K562 (cell line): ENCODE data around the gene CD2. TPM values are rescaled to one million over a fixed set of nuclear protein-coding genes. Genes with fewer than 3 reads are reported as not detected.

Source experiments
- ARNT ChIP-seq, 2 experiments: fragments of 450-650 bp; IDR thresholded peaks; 2 replicates each; pipeline ENCODE4 v1.6.1; 2016; ENCODE audit warnings: mild to moderate bottlenecking in 1 of 2
- FIP1L1 ChIP-seq: fragments of 200-400 bp; formaldehyde crosslinking; IDR thresholded peaks from 2 replicates; pipeline ENCODE4 v1.6.1; 2018; ENCODE audit warnings: mild to moderate bottlenecking, low read depth, low read length; ENCODE audit not compliant: poor library complexity, severe bottlenecking
- HDAC8 ChIP-seq: fragments of 450-650 bp; IDR thresholded peaks from 2 replicates; pipeline ENCODE4 v1.6.1; 2016; ENCODE audit warnings: mild to moderate bottlenecking, missing genetic modification characterization, moderate library complexity, missing compliant biosample characterization
- HEY1 ChIP-seq: fragments of 250-450 bp; sonication (Bioruptor Pico); IDR thresholded peaks from 2 replicates; pipeline ENCODE4 v1.5.0; 2020; ENCODE audit warnings: mild to moderate bottlenecking, moderate library complexity, borderline replicate concordance
- HMG20B ChIP-seq: fragments of 250-450 bp; sonication (Bioruptor Pico); IDR thresholded peaks from 2 replicates; pipeline ENCODE4 v1.5.0; 2021; ENCODE audit warnings: mild to moderate bottlenecking
- IFI16 ChIP-seq: fragments of 250-450 bp; sonication (Bioruptor Pico); IDR thresholded peaks from 2 replicates; pipeline ENCODE4 v2.1.2; 2022; ENCODE audit warnings: mild to moderate bottlenecking, inconsistent platforms
- JUND ChIP-seq, 2 experiments: IDR thresholded peaks; 2 replicates in 1 of 2; 3 replicates in 1 of 2; pipeline ENCODE4 v1.6.1; 2011; ENCODE audit warnings: borderline replicate concordance in 2 of 2, low read depth in 2 of 2, low read length in 2 of 2, improper control_type of control experiment in 1 of 2, missing biosample characterization in 1 of 2, missing genetic modification characterization in 1 of 2, missing genetic modification reagents in 1 of 2
- MTA1 ChIP-seq: fragments of 450-650 bp; IDR thresholded peaks from 2 replicates; pipeline ENCODE4 v1.6.1; 2017; ENCODE audit warnings: borderline replicate concordance
- MYBL2 ChIP-seq, 2 experiments: fragments of 450-650 bp in 1 of 2; sonication (generic) in 1 of 2; formaldehyde crosslinking in 1 of 2; IDR thresholded peaks; 2 replicates each; pipeline versions ENCODE4 v1.6.1 to v1.8.1; 2017 to 2022; ENCODE audit warnings: borderline replicate concordance in 1 of 2, inconsistent platforms in 1 of 2, low read depth in 1 of 2, mild to moderate bottlenecking in 1 of 2, missing genetic modification reagents in 1 of 2, moderate library complexity in 1 of 2
- PTTG1 ChIP-seq: fragments of 450-650 bp; IDR thresholded peaks from 2 replicates; pipeline ENCODE4 v1.6.1; 2016; ENCODE audit warnings: low read depth, mild to moderate bottlenecking, missing genetic modification characterization, missing compliant biosample characterization
- RBM22 ChIP-seq: fragments of 200-400 bp; formaldehyde crosslinking; IDR thresholded peaks from 2 replicates; pipeline ENCODE4 v1.6.1; 2018; ENCODE audit warnings: low read length, low read depth; ENCODE audit not compliant: poor library complexity, severe bottlenecking
- SMC3 ChIP-seq: conservative IDR thresholded peaks from 2 replicates; pipeline ENCODE4 v1.6.1; 2011; ENCODE audit warnings: low read depth, low read length, improper control_type of control experiment; ENCODE audit not compliant: insufficient read depth
- TCF7 ChIP-seq: sonication (generic); IDR thresholded peaks from 2 replicates; pipeline ENCODE4 v1.6.1; 2016; ENCODE audit warnings: antibody characterized with exemption, borderline replicate concordance
- ZNF121 ChIP-seq: sonication (generic); formaldehyde crosslinking; conservative IDR thresholded peaks from 2 replicates; pipeline ENCODE4 v1.8.0; 2022; ENCODE audit warnings: missing genetic modification reagents
- ZNF124 ChIP-seq: sonication (generic); formaldehyde crosslinking; IDR thresholded peaks from 2 replicates; pipeline ENCODE4 v1.8.1; 2022; ENCODE audit warnings: missing genetic modification reagents
- ZNF263 ChIP-seq: sonication (generic); formaldehyde crosslinking; IDR thresholded peaks from 2 replicates; pipeline ENCODE4 v1.8.0; 2022; ENCODE audit warnings: mild to moderate bottlenecking, missing genetic modification reagents, borderline replicate concordance
- ZNF324 ChIP-seq: fragments of 250-450 bp; sonication (Bioruptor Pico); IDR thresholded peaks from 2 replicates; pipeline ENCODE4 v1.4.0; 2020; ENCODE audit warnings: mild to moderate bottlenecking
- ZNF431 ChIP-seq: sonication (generic); formaldehyde crosslinking; IDR thresholded peaks from 2 replicates; pipeline ENCODE4 v1.8.0; 2022; ENCODE audit warnings: mild to moderate bottlenecking, missing genetic modification reagents
- ZNF785 ChIP-seq: fragments of 250-450 bp; sonication (Bioruptor Pico); IDR thresholded peaks from 2 replicates; pipeline ENCODE4 v1.4.0; 2020; ENCODE audit warnings: mild to moderate bottlenecking
- polyA plus RNA-seq, 8 experiments: library from polyadenylated mRNA; depleted of rRNA in 4 of 8; stranded (reverse) in 5 of 8; unstranded in 3 of 8; fragments of >200 nt; fragmentation: Nextera tagmentation in 2 of 8; fragmentation: Illumina TruSeq in 1 of 8; extraction: Ambion mirVana in 2 of 8; extraction: Trizol in 1 of 8; gene quantifications; 2 replicates each; pipeline versions ENCODE4 v1.2.1 to v1.2.3, GENCODE V29; 2011 to 2014; ENCODE audit warnings: inconsistent platforms in 1 of 8, missing spikeins in 1 of 8
- total RNA-seq, 7 experiments: library from RNA; depleted of rRNA in 6 of 7; stranded (reverse); fragments of >200 nt in 6 of 7; fragmentation: Illumina TruSeq in 2 of 7; extraction: Trizol in 2 of 7; gene quantifications; 2 replicates each; pipeline versions ENCODE4 v1.2.1 to v1.2.3, GENCODE V29; 2011 to 2021; ENCODE audit warnings: low replicate concordance in 1 of 7
- TF ChIP-seq, protein P1 (sequence below): IDR thresholded peaks from 2 replicates; pipeline ENCODE4 v1.6.1; 2011; ENCODE audit not compliant: insufficient read length; ENCODE audit errors: extremely low read depth
- TF ChIP-seq, protein P2 (sequence below): fragments of 450-650 bp; IDR thresholded peaks from 2 replicates; pipeline ENCODE4 v1.7.1; 2018; ENCODE audit warnings: mild to moderate bottlenecking, low read depth; ENCODE audit not compliant: partially characterized antibody
- TF ChIP-seq, protein P3 (sequence below): fragments of 450-650 bp; IDR thresholded peaks from 2 replicates; pipeline ENCODE4 v1.6.1; 2017; ENCODE audit warnings: mild to moderate bottlenecking, moderate library complexity
- TF ChIP-seq, protein P4 (sequence below): fragments of 200-800 bp; sonication (Bioruptor generic); IDR thresholded peaks from 2 replicates; pipeline ENCODE4 v1.6.1; 2017; ENCODE audit warnings: missing genetic modification characterization, missing compliant biosample characterization

The CD2 gene
- total and polyA plus RNA-seq, 9 of the 15 experiments (the other 6 are each of a cell fraction or from before 2014, with no cell fraction given): 0.07 to 0.16 TPM; not detected in 7

DNA sequence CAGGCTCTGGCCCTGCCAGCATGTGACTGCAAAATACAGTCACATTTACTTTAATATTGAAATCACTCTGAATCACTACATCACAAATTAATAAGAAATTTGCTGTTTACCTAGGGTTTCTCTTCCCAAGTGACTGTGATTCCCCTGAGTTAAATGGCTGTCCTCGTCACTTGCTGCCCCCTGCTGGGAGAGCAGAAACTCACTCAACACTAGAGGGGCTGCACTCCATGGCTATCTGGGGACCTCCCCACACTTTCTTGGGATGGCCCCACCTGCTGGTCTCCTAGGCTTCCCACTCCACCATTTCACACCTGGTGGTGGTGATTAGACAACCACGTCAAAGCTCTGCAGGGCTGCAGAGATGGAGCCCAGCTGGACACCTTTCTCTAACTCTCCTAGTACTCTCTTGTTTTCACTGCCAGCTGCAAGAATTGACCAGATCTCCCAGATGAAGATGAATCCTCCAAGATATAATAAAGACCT lies 63.4 kb downstream of the CD2 start (continued):
- TF ChIP-seq FIP1L1 (no peak), ZNF124 (CRISPR knock-in tag) (no peak), ZNF263 (CRISPR knock-in tag) (no peak), JUND (IDR thresholded peaks at IDR 0.05; ENCODE audit: borderline replicate concordance, low read depth, low read length) (peak; percentile 50; the same call in 1 of the 2 replicates), JUND (tag; IDR thresholded peaks at IDR 0.05; ENCODE audit: borderline replicate concordance, low read depth, low read length) (peak; percentile 11; the same call in 1 of the 3 replicates), TCF7 (no peak), RBM22 (no peak), ARNT (IDR thresholded peaks at IDR 0.05) (no peak), ZNF121 (CRISPR knock-in tag) (no peak), HDAC8 (no peak), ZNF431 (CRISPR knock-in tag) (no peak), PTTG1 (tag) (no peak), MYBL2 (IDR thresholded peaks at IDR 0.05; ENCODE audit: low read depth) (no peak), MYBL2 (CRISPR knock-in tag; IDR thresholded peaks at IDR 0.05; ENCODE audit: borderline replicate concordance) (no peak), SMC3 (peak; percentile 92), ZNF785 (no peak), ZNF324 (CRISPR knock-in tag) (no peak), HMG20B (CRISPR knock-in tag) (no peak), MTA1 (no peak), IFI16 (no peak), HEY1 (CRISPR knock-in tag) (no peak)
- TF ChIP-seq, protein P1, sequence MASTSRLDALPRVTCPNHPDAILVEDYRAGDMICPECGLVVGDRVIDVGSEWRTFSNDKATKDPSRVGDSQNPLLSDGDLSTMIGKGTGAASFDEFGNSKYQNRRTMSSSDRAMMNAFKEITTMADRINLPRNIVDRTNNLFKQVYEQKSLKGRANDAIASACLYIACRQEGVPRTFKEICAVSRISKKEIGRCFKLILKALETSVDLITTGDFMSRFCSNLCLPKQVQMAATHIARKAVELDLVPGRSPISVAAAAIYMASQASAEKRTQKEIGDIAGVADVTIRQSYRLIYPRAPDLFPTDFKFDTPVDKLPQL: no peak
- TF ChIP-seq, protein P2, sequence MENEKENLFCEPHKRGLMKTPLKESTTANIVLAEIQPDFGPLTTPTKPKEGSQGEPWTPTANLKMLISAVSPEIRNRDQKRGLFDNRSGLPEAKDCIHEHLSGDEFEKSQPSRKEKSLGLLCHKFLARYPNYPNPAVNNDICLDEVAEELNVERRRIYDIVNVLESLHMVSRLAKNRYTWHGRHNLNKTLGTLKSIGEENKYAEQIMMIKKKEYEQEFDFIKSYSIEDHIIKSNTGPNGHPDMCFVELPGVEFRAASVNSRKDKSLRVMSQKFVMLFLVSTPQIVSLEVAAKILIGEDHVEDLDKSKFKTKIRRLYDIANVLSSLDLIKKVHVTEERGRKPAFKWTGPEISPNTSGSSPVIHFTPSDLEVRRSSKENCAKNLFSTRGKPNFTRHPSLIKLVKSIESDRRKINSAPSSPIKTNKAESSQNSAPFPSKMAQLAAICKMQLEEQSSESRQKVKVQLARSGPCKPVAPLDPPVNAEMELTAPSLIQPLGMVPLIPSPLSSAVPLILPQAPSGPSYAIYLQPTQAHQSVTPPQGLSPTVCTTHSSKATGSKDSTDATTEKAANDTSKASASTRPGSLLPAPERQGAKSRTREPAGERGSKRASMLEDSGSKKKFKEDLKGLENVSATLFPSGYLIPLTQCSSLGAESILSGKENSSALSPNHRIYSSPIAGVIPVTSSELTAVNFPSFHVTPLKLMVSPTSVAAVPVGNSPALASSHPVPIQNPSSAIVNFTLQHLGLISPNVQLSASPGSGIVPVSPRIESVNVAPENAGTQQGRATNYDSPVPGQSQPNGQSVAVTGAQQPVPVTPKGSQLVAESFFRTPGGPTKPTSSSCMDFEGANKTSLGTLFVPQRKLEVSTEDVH: no peak
- TF ChIP-seq, protein P3, sequence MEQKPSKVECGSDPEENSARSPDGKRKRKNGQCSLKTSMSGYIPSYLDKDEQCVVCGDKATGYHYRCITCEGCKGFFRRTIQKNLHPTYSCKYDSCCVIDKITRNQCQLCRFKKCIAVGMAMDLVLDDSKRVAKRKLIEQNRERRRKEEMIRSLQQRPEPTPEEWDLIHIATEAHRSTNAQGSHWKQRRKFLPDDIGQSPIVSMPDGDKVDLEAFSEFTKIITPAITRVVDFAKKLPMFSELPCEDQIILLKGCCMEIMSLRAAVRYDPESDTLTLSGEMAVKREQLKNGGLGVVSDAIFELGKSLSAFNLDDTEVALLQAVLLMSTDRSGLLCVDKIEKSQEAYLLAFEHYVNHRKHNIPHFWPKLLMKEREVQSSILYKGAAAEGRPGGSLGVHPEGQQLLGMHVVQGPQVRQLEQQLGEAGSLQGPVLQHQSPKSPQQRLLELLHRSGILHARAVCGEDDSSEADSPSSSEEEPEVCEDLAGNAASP: no peak
- TF ChIP-seq, protein P4, sequence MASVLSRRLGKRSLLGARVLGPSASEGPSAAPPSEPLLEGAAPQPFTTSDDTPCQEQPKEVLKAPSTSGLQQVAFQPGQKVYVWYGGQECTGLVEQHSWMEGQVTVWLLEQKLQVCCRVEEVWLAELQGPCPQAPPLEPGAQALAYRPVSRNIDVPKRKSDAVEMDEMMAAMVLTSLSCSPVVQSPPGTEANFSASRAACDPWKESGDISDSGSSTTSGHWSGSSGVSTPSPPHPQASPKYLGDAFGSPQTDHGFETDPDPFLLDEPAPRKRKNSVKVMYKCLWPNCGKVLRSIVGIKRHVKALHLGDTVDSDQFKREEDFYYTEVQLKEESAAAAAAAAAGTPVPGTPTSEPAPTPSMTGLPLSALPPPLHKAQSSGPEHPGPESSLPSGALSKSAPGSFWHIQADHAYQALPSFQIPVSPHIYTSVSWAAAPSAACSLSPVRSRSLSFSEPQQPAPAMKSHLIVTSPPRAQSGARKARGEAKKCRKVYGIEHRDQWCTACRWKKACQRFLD (CRISPR knock-in tag): no peak
